ENCODE measurements around the gene HOXA4.

HOXA4 gene

DNA sequence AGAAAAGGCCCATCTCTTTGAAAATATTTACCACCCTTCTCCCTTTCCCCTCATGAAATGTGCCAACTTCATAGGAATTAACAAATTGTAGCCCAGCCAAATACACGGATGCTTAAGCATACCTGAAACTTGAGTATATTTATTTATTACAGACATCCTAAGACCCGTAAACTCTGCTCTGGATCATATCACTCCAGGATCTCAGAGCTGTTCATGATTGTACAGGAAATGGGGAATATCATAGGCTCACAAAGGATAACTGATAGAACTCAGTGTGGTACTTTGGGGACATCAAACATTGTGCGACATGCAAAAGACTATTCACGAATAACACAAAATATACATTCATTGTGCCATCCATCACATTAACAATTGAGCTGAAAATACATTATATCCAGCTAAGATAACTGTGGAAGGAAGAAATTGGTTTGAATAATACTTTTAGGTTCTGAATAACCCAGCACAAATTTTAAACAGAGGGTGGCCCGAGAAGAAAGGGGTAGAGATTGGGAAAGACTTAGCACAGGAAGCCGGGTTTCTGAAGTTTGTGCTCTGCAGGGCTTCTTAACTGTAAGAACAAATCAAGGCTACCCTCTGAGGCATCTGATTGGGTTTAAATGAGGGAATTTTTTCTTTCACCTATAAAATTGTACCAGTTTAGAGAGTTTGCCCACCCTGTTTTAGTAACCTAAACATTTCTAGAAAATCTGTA is 37.2 kb downstream of the HOXA4 start:
- DNase-seq (ENCODE audit: low read depth), result no peak

DNA sequence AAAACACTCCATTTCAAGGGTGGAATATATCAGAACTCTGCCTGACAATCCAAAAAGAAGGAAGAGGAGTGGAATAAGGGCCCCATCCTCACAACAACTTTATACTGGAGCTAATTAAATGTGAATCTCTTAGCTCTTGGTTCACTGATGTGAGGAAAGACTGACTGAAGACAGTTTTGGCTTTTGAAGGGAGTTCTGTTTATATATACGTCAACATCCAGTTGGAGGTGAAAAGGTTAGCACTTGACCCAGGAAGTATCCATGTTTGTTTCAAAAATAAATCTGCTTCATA is 37.8 kb downstream of the HOXA4 start:
- DNase-seq (ENCODE audit: low read depth), result no peak

DNA sequence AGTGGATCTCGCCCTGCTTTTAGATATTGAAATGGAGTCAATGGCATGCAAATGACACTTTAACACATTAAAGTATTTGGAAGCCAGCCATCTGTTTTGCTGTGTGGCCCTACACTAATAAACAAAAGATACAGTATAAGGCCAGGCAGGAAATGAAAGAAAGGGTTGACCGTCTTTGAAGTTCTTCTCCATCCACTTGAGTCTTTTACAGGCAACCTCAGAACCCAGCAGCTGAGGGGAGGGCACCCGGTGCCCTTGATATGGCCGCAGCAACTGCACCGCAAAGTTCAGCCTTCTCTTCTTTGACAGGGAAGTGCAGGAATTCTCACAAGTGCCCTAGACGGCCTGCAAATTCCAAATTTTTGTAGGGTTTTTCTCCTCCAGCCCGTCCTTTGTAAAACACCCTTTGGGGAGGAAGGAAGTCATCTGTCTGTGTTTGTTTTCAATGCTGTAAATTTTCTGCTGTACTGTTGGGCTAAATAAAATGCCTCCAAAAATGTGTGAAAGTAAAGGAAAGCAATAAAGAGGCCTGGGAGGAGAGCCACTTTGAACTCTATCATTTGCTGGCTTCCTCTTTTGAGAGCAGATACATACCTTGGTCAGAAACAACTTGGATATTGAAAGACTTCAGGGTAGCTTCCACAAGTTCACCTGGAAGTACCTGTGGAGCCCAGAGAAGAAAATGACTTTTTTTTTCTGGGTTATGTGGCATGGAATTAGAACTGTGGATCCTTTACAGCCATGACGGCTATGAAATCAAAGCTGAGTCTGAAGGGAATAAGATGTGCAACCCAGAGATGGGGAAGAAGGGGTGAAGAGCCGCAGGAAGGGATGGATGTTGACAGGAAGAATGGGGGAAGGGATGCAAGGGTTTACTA is 38.4 kb downstream of the HOXA4 start:
- DNase-seq (ENCODE audit: low read depth), result no peak

DNA sequence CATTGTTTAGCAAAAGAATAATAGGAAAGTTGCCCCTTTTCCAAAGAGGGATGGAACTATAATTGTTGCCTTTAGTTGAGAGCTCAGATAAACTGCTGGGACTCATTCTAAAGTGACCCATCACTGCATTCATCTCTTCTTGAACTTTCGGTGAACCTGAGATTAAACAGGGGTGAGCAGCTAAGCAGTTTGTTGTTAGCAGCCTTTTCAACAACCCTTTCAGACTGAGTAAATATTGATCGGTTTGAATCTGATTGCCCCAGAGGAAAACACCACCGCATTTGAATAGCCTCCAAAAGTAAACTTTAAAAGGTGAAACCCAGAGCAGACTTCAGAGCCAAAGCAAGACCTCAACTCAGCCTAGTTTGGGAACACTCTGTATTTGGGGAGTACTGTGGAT is 39.5 kb downstream of the HOXA4 start:
- DNase-seq (ENCODE audit: low read depth), result no peak

DNA sequence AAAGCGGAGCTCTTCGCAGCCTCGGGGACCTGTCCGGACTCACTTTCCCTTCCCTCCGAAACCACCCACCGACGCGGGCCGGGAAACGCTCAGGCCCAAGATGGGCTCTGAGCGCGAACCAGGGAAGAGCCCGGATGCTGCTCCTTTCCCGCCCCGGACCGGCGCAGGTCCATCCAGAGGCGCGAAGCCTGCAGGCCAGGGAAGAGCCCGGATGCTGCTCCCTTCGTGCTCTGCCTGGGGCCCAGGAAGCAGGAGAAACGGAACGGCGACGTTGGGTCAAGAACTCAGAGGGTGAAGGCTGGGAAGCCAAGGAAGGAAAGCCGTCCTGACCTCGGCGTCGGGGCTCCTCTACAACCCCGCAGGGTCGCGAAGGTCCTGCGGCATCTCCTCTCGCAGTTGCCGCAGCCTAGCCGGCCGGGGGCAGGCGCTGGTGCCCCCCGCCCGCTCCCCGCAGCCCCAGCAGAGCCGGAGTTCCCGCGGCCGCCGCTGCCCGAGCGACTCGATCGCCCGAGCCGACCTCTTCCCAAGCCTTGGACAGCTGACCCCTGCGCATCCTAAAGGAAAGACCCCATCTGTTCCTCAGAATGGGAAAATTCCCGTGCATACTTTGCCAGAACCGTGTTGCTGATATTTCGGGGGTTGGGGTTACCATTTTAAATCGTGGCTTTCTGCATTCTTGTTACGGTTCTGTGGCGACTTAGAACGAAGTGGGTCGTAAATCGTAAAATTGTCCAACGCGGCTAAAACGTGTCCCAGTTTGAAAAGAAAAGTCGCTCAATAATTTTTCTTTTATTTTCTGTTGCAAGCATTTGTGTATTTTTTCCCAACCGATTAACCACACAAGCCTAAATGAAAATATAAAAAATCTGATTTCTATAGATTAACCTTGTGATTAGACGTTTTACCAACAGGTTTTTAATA is 42.3 kb downstream of the HOXA4 start:
- no peak for DNase-seq (ENCODE audit: low read depth)

DNA sequence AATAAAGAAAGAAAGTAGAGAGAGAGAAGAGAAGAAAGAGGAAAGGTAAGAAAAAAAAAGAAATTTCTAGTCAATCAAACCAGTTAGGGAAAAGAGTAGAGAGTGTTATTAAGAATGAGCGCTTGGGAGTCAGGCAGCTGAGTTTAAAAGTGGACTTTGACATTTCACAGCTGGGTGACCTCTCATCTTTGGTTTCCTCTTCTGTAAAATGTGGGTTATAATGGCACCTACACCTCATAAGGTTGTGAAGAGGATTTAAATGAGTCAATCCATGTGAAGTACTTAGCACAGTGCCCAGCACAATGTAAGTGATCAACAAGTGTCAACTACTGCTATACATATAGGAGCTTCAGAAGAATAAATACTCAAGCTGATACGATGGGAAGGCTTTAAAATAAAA is 46.9 kb downstream of the HOXA4 start:
- DNase-seq (ENCODE audit: low read depth), result no peak

DNA sequence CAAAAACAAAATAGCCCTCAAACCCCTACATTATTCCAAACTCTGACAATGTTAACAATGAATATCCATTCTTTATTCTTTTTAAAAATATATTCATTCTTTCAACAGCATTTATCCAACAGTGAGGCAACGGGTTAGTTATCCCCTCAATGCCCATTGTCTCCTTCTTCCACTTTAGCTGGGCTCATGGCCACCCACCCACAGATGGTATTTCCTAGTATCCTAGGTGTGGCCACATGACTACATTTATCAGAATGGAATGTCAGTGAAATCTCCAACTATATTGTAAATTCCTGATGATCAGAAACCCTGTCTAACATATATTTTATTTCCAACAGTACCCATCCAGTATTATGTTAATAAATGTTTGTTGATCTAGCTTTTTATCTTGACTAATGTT is 48.4 kb downstream of the HOXA4 start:
- DNase-seq (ENCODE audit: low read depth), result no peak

DNA sequence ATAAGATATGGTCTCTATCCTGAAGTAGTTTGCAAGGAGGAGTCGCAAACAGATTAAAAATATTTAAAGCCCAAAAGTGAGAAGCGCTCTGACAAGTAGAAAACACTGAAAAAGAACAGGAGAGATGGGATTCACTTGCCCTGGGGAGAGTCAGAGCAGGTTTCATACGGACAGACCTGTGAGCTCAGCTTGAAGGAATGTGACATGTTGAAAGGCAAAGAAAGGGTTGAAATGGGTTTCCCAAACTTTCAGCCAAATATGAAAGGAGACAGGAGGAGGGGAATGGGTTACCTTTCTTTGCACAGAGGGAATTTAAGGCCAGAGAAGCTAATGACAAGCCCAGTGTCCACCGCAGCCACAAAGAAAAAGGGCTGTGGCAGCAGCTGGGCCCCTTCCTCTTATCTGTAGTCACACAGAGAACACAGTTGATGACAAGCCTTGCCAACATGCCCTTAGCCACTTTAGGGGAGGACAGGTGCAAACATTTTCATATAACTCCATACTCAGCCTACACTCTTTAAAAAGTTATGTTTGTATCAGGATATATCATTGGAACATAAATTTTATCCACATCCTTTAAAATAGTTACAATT is 49.6 kb downstream of the HOXA4 start:
- DNase-seq (ENCODE audit: low read depth), result no peak

DNA sequence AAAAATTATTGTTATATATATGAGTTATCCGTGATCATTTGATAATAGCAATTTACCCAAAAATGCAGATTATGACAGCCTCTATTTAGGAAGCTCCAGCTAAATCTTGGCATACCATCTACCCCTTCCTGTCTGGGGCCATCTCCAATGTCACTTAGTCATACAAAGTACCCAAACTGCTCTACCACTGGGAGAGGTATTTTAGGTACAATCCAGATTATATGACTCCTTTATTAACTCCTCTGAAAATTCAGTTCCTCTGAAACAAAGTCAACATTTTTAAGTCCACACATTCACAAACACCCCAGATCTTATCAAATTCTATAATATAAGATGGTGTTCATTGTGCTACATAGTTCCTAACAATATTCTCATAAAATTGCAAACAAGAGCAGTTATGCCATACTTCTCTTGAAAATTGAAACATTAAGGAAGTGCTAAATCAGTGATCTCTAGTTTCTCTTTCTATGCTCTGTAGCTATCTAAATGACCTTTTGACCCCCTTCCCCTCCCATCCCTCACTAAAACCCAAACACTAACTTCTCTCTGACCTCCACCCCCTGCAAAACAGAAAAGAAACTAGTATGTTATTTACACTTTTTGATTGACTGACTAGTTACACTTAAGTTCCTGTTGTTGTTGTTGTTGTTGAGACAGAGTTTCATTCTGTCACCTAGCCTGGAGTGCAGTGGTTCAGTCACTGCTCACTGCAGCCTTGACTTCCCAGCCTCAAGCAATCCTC is 51.2 kb downstream of the HOXA4 start:
- no peak for DNase-seq (ENCODE audit: low read depth)

DNA sequence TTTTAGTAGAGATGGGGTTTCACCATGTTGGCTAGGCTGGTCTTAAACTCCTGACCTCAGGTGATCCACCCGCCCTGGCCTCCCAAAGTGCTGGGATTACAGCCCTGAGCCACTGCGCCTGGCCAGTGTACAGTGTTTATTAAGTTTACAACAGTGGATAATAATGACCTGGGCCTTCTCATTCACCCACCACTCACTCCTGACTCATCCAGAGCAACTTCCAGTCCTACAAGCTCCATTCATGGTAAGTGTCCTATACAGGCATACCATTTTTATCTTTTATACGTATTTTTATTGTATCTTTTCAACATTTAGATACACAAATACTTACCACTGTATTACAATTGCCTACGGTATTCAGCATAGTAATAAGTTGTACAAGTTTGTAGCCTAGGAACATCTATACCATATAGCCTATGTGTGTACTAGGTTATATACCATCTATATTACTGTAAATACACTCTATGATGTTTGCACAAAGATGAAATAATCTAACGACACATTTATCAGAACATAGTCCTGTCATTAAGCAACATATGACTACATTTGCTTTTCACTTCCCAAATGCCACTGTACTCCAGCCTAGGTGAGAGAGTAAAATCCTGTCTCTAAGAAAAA is 51.8 kb downstream of the HOXA4 start:
- DNase-seq (ENCODE audit: low read depth), result no peak

Data from CMK (cell line).